ENCODE measurements around the gene CPEB2.

GRCh38 chr4:14990484-14990883, 11.8 kb upstream of the CPEB2 start:
- TF ChIP-seq CTCF (IDR thresholded peaks at IDR 0.05), result no peak
- no peak for TF ChIP-seq ZFX (IDR thresholded peaks at IDR 0.05; ENCODE audit: borderline replicate concordance)
